GM18907 (cell line): ENCODE data around the gene APMAP.
"Not testable (repeated sequence)": the region's sequence is repeated elsewhere in the genome, so short reads cannot be mapped to it uniquely, and the experiment has no call there.

ENCODE experiments used
- ATAC-seq: cut with Tn5 transposase; IDR thresholded peaks from one replicate; pipeline ENCODE4 v1.9.1; 2021; ENCODE audit warnings: mild to moderate bottlenecking, moderate library complexity; ENCODE audit not compliant: unreplicated experiment

APMAP gene

DNA sequence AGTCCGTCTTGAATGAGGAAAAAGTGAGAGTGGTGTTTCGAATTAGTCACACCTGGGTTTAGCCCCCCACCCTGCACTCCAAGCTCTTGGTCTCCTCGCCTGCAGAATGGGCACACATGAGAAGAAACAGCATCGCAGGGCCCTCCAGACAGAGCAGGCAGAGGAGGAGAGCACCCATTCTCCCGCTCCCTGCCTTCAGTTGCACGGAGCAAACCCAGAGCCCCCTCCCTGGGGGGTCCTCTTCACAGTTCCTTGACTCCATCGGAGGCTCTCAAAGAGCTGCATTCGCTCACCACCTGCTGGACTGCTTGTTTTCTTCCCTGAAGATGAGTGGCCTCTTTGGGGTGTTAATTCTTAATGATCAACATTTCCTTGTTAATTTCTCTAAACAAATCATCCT is 38.4 kb downstream of the APMAP start:
- ATAC-seq = no peak

DNA sequence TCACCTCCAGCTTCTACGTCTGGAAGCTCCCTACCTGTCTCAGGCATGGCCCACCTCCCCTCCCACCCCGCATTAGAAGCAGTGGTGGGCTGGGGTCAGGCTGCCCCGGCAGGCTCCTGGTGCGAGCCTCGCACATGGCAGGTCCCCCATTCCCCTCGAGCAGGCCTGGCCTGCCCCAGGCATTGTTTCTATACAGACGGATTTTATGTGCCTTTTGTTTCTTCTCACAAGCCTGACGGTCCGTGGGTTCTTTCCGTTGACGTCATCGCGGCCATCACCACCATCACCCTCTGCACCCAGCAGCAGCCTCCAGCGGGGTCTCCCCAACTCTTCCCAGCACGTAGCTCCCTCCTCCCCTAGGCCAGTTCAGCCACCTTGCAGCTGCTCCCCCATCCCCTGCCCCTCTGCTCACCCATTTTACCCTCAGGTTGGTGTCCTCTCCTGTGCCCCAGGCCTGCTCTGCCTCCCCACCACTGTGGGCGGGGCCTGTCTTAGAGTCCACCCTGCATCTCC is 38.9 kb downstream of the APMAP start:
- no peak for ATAC-seq

DNA sequence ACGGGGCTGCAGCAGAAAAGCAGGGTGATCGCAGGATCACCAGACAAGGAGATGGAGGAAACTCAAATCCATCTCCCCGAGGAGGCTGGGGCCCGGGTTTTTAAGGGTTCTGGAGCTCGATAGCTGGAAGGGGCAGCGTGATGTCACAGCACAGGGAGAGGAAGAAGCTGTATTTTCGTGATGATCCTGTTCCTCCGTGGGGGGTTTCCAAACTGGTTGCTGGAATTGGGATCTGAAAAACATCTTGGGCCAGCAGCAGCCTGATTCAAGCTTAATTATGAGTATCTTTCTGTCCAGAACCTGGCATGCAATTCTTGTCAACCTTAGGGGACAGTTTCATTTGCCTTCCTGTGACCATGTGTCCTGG is 39.4 kb downstream of the APMAP start:
- ATAC-seq = no peak

DNA sequence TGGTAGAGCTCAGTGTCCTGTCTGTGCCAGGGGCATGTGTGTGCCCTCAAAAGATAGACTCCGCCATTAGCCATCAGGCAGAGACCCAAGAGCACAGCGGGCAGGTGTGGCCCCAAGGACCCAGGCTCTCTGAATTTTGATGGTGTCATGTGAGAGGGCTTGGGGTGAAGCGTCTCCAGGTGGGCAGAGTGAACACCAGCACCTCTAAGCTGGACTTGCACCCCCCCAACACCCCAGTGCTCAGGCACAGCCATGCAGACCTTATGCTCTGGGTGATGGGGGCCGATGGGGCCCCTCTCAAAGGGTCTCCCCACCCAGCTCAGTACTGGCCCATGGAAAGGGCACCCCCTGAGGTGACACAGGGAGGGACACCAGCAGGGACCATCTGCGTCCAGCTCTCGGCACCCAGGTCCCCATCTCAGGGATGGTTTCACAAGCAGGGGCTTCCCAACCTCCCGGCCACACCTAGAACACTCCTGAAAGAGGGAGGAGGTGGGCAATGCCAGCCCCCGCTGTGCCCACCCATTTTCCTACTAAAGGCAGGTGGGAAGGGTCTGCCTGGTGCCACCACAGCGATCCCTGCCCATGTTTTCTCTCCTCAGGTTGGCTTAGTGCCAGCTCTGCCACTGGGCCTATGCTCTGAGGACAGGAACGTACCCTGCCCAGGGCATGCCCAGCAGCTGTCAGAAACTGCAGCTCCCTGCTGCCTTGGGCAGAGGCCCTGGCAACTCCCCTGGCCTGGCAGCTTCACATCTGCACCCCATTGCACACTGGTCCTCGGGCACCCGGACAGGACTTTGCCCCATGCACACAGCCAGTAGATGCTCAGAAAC is 40.0 kb downstream of the APMAP start:
- ATAC-seq = no peak

DNA sequence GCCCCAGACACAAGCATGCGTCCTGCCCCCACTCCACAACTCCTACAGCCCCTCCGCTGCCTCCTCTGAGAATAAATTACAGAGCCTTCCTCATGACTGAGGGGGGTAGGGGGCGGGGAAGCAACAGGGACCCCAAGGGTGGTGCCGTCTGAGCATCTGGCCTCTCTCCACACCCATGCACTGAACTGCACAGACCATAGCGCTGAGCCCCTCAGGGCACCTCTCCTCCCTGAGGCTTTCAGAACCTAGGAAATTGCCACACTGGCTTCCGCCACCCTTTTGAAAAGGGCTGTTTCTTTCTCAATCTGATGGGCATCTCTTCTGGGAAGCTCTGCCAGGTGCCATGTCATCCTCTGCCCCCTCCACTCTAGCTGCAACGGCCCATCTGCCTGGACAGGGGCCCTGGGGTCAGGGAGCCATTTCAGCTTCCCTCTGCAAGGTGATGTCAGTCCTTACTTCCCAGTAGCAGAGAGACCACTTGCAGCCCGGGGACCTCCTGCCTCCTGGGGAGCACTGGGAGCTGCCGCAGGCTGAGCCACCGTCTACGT is 40.9 kb downstream of the APMAP start:
- ATAC-seq = no peak

DNA sequence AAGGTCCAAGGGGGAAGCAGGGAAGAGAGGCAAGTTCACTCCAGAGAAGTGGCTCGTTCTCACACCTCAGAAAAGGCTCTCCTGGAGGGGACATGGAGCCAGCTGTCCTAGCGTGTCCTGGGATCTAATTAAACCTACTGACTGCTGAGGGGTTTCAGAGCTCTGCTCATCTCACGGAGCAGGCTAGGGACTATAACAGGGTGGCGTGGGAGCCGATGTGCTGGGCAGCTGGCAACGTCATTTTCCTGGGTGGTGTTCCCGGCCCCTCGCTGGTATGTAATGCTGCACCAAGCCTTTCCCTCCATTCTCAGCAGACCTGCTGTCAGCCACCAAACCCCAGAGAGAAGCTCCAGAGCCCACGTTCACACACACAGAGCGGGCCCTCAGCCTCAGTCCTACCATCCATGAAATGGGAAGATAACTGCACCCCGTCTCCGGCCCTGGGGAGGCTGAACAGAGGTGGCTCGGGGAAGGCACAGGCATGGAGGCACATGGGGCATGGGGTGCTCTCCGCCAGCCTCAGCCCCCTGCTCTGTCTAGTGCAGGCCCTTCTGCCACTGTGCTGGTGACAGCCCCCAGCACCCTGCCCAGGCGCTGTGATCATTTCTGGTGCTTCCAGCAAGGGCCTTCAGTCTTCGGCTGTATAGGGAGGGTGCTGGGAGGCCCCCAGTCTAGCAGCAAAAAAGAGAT is 41.6 kb downstream of the APMAP start:
- ATAC-seq = no peak

DNA sequence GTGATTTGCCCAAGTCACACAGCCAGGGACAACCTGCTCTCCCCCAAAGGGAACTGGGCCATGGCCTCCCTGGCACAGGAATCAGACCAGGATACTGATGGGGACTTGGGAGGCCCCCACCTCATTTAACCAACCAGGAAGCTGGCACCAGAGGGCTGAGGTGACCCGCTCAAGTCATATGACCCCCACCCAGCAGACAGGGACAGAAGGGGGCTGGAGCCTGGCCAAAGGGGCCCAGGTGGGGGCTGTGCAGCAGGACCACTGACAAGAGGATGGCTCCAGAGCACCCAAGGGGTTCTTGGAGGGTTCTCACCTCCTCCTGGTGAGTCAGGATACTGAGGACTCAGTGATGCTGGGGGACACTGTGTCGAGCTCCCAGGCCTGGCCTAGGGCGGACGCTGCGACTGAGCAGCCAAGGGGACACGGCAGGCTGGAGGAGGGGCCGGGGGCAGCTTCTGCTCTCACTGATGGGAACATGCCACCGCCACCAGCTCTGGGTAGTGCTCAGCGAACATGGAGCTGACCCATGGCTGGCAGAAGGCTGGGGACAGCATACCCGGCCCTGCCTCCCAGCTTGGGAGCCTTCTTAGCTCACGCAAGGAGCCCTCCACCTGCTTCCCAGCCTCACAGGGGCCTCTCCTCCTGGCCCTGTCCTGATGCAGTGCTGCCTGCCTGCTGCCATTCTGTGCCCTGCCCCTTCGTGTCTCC is 42.3 kb downstream of the APMAP start:
- ATAC-seq = no peak

DNA sequence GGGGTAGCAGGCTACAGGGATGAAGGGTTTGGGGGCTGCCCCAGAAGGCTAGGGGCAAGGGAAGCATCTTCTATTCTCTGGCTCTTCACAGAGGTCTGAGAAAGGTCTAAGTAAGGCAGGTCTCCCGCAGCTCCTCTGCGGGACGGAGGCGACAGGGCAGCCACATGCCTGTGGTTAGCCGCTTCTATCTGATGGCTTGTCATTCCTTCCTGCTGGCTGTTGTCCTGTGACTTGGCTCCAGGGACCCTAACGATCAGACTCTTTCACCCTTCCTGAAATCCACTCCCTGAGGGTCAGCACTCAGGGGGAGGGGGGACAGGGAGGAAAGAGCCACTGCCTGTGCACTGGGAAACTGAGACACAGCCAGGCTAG is 42.8 kb downstream of the APMAP start:
- peak; percentile 23 for ATAC-seq

DNA sequence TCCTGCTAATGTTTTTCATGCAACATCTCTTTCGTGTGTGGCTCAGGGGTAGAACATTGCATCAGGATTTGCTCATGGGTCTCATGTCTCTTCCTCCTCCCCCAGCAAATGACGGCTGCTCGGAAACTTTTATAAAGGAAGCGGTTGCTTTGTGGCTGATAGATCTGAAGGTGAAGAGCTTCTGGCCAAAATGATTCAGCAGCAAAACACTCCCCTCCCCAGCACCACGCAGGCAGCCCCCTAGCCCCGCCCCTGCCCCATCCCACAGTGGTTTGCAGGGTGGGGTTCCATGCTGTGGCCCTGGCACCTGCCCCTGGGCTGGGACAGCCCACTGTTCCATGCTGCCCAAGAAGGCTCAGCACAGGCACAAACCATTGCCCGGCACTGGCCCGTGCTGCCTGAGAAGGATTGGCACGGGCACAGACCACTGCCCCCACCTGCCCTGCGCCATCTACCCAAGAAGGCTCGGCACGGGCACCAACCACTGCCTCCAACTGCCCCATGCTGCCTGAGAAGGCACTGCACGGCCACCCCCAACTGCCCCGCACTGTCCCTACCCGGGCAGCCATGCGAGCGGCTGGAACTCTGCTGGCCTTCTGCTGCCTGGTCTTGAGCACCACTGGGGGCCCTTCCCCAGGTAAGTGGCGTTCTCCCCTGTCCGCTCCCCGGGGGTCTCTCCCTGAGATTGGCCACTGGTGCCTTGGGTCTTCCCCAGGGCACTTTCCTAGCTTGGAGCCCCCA is 43.4 kb downstream of the APMAP start, which contains the start of gene CST7:
Gene CST7 (plus strand): TSS at position 331 of the 741 bp plus-strand sequence. CDS start 237 bp downstream, at position 568.
- ATAC-seq = peak; percentile 70

DNA sequence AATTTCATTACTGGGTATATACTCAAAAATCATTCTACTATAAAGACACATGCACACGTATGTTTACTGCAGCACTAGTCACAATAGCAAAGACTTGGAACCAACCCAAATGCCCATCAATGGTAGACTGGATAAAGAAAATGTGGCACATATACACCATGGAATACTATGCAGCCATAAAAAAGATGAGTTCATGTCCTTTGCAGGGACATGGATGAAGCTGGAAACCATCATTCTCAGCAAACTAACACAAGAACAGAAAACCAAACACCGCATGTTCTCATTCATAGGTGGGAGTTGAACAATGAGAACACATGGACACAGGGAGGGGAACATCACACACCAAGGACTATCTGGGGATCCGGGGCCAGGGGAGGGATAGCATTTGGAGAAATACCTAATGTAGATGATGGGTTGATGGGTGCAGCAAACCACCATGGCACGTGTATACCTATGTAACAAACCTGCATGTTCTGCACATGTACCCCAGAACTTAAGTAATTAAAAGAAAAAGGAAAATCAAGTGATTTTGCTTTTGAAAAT is 44.1 kb downstream of the APMAP start:
- not testable (repeated sequence) for ATAC-seq

DNA sequence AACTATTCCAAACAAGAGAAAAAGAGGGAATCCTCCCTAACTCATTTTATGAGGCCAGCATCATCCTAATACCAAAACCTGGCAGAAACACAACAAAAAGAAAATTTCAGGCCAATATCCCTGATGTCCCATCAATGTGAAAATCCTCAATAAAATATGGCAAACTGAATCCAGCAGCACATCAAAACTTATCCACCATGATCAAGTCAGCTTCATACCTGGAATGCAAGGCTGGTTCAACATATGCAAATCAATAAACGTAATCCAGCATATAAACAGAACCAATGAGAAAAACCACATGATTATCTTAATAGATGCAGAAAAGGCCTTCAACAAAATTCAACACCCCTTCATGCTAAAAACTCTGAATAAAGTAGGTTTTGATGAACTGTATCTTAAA is 46.2 kb downstream of the APMAP start:
- ATAC-seq = not testable (repeated sequence)

DNA sequence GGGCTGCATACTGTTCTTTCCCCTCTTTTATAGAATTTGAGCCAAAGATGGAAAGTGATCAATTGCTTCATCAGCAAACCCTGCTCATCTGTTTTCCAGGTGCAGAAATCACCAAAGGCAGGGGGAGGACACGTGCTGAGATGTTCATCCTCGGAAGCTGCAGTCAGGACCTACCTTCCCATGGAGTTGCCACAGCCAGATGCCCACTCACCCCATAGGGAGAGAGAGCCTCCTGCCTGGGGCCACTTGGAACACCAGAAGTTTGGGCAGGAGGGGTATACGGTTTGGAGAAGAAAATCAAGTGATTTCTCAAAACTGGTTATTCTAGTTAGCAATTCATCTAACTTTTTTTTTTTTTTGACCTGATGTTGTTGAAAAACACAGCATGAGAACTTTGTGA is 48.8 kb downstream of the APMAP start:
- no peak for ATAC-seq

DNA sequence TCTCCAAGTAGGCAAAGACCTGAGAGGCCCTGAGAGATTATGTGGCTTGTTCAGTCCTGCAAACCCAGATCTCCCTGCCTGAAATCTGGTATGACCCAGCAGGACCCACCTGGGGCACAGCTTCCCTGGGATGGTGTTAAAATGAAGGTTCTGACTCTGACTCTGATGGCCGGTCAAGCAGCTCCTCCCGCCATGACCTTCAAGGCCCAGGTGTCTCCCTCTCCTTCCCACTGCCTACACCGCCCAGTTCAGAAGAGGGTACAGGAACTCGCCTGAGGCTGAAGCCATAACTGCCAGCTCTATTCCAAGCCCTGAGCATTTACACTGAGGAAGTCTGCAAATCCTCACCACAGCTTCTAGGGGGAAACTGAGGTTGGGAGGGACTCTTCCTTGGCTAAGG is 49.4 kb downstream of the APMAP start:
- no peak for ATAC-seq

DNA sequence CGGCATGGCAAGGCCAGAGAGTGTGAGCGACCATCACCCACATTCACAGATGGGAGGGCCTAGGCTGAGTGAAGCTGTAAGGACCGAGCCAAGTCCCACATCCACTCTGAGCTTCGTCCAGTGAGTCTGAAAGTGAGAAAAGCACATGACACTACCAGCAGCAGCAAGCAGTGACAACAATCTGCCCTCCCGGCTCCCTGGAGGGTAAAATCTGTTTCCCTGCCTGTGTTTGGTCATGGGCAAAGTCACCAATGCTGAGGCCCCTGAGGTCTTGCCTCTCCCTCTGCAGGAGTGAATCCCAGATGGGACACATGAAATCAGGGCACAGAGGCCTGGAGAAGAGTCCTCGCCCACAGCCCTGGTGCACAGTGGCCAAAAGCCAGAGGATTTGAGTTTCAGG is 49.9 kb downstream of the APMAP start:
- no peak for ATAC-seq

DNA sequence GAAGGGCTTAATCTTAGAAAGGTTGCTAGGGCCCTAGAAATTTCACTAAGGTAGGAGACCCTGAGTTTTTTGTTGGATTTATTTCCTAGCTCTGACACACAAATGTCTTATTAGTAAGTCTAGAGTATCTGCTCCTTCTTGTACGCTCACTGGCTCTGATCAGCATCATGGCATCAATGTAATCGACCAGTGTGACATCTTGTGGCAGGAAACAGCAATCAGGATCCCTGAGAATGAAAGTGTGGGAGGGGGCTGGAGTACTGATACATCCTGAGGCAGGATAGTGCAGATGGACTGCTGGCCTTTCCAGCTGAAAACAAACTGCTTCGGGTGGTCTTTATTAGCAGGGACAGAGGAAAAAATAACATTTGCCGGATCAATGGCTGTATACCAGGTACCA is 53.5 kb downstream of the APMAP start:
- no peak for ATAC-seq

DNA sequence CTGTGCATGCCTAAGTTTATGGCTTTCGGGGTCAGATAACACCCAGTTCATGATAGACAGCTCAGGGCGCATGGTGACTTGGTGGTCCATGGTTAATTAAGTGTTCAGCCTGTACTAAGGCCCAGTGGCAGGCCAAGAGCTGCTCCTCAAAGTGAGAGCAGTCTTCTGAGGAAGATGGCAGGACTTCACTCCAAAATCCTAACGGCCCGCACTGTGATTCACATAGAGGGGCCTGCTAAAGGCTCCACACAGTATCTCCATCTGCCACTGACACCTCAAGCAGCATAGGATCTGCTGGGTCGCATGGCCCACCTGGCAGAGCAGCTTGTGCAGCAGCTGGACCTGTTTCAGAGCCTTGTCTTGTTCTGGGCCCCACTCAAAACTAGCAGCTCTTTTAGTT is 54.1 kb downstream of the APMAP start:
- no peak for ATAC-seq

DNA sequence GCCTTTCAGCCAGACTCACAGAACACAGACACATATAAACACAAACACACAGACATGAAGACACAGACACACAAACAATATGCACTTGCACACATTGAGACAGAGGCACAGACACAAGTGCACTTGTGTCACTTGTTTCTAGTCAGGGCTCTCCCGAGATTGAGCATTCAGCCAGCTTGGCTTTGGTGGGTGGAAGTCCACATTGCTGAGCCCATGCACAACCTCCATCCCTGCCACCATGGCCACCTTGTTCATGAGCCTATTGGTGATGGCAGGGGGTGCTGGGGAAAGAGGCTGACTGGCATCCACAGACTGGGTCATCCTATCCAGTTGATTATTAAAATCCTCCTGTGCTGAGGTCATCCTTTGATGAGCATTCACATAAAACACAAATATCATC is 55.0 kb downstream of the APMAP start:
- no peak for ATAC-seq

DNA sequence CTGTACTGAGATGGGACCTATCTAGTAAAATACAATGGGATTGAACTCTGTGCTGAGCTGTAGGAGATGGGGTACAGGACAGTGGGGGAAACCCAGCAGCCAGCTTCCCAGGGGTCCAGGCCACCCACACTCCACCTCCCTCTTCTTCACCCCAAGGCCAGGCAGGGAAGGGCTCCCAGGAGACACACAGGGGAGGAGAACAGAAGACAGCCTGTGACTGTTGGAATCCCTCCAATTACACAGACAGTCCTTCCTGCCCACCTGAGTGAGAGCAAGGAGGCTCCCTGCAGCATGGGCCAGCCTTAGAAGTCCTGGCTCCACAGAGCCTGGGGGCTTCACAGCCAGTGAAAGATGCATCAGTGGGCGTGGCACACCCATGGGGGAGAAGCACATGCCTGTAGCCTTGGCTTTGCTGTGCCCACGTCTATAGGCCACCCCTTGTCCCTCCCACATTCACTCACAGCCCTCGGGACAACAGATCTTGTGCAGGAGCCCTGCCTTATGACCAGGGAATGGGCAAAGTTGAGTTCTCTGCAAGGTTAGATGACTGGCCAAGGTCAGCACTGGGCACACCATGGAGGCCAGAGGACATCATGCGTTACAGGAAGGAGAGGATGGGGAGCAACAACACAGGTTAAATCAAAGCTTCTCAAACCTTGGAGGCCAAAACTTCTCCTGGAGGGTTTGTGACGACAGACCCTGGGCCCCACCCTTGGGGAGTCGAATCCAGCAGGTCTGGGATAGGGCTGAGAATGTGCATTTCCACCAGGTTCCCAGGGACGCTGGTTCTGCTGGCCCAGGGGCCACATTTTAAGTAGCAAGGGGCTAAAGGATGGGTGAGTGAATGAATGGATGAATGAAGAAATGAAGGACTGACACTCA is 55.8 kb downstream of the APMAP start:
- no peak for ATAC-seq

DNA sequence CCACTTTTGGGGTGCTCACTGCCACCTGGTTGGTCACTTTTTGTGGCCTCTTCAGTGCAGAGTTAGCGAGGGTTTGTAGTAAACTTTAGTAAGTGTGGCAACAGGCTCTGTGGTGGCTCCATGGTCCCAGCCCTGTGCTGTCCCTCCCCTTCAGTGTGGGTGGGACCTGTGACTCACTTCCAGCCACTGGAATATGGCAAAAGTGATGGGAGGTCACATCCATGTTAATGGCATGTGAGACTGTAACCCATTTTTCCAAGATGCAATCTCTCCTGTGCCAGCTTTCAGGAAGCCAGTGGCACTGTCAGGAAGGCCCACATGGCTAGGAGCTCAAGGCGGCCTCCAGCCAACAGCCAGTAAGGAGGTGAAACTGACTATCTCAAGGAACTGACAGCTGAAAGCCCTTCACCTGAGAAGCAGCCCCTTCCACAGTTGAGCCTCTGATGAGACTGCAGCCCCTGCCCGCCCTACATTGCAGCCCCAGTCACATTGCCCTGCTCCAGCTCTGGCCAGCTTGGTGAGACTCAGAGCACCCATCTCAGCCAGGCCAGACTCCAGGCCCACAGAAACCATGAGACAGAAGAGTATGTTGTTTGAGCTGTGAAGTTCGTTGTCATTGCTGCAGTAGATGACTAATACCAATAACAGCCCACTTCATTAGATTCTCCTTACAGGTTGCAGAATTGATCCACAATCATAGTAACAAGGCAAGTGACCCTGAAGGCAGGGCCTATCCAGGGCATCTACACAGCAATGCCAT is 56.6 kb downstream of the APMAP start:
- no peak for ATAC-seq
